Dendritic cell treated with granulocyte-macrophage colony-stimulating factor and Interleukin-4, amounts not matched to agents 40 ng/mL and 50 ng/mL, for 4 days (primary cell): Measurements from ENCODE around the gene SDS.

Experiments
- H3K27ac Mint-ChIP-seq: one replicate; pipeline ENCODE4 v1.8.0; 2022; ENCODE audit warnings: mild to moderate bottlenecking, mixed read lengths
- H3K27me3 Mint-ChIP-seq: one replicate; pipeline ENCODE4 v1.8.0; 2022; ENCODE audit warnings: mild to moderate bottlenecking, mixed read lengths
- H3K36me3 Mint-ChIP-seq: one replicate; pipeline ENCODE4 v1.8.0; 2022; ENCODE audit warnings: low read depth, mixed read lengths
- H3K4me1 Mint-ChIP-seq: one replicate; pipeline ENCODE4 v1.8.0; 2022; ENCODE audit warnings: low read depth, mixed read lengths
- H3K4me3 Mint-ChIP-seq: one replicate; pipeline ENCODE4 v1.8.0; 2022; ENCODE audit warnings: mild to moderate bottlenecking, moderate library complexity, mixed read lengths
- H3K9me3 Mint-ChIP-seq: one replicate; pipeline ENCODE4 v1.8.0; 2022; ENCODE audit warnings: mixed read lengths
- intact Hi-C: fragments of 100-400 bp; cut with micrococcal nuclease; formaldehyde crosslinking; loops from one replicate; pipeline ENCODE4 v1.15.0; 2022

SDS gene

GRCh38 chr12:113388351-113388750, 15.3 kb downstream of the SDS start:
- H3K36me3 Mint-ChIP-seq: peaks cover 7% of the 10 kb centered on the region
- H3K27ac Mint-ChIP-seq: no peak overlapping the region
- intact Hi-C loops: no loop called here
- no peaks in the 10 kb centered on the region for H3K27me3 Mint-ChIP-seq
- H3K4me1 Mint-ChIP-seq: no peaks in the 10 kb centered on the region
- no peak overlapping the region for H3K4me3 Mint-ChIP-seq
- no peaks in the 10 kb centered on the region for H3K9me3 Mint-ChIP-seq

- intact Hi-C loops: no loop called here
- H3K9me3 Mint-ChIP-seq: no peaks in the 10 kb centered on the region
These were observed 16.1 kb downstream of the SDS start for GRCh38 chr12:113387631-113388030.

GRCh38 chr12:113386866-113387566, 16.7 kb downstream of the SDS start:
- H3K27ac Mint-ChIP-seq: no peak overlapping the region
- no peaks in the 10 kb centered on the region for H3K27me3 Mint-ChIP-seq
- H3K9me3 Mint-ChIP-seq: no peaks in the 10 kb centered on the region
- intact Hi-C loops: no loop called here
- H3K4me1 Mint-ChIP-seq: no peaks in the 10 kb centered on the region
- no peaks in the 10 kb centered on the region for H3K36me3 Mint-ChIP-seq
- no peak overlapping the region for H3K4me3 Mint-ChIP-seq

More at GRCh38 chr12:113387631-113388030, 16.1 kb downstream of the SDS start:
- Mint-ChIP-seq H3K4me3 (no peak overlapping the region), H3K4me1 (no peaks in the 10 kb centered on the region), H3K27ac (no peak overlapping the region), H3K27me3 (no peaks in the 10 kb centered on the region), H3K36me3 (peaks cover 3% of the 10 kb centered on the region)

- H3K27me3 Mint-ChIP-seq: no peaks in the 10 kb centered on the region
These were observed 18.3 kb downstream of the SDS start for GRCh38 chr12:113385282-113385882.

GRCh38 chr12:113384778-113385177, 18.9 kb downstream of the SDS start:
- Mint-ChIP-seq H3K27ac (no peak overlapping the region), H3K9me3 (no peaks in the 10 kb centered on the region), H3K27me3 (no peaks in the 10 kb centered on the region), H3K4me3 (no peak overlapping the region), H3K36me3 (no peaks in the 10 kb centered on the region), H3K4me1 (no peaks in the 10 kb centered on the region)
- intact Hi-C loops: no loop called here

More at GRCh38 chr12:113385282-113385882, 18.3 kb downstream of the SDS start:
- Mint-ChIP-seq H3K4me1 (no peaks in the 10 kb centered on the region), H3K36me3 (no peaks in the 10 kb centered on the region), H3K4me3 (no peak overlapping the region), H3K27ac (no peak overlapping the region), H3K9me3 (no peaks in the 10 kb centered on the region)
- intact Hi-C loops: no loop called here

- H3K27me3 Mint-ChIP-seq: no peaks in the 10 kb centered on the region
- no peaks in the 10 kb centered on the region for H3K4me1 Mint-ChIP-seq
- no peak overlapping the region for H3K4me3 Mint-ChIP-seq
- H3K27ac Mint-ChIP-seq: no peak overlapping the region
- H3K9me3 Mint-ChIP-seq: no peaks in the 10 kb centered on the region
- no peaks in the 10 kb centered on the region for H3K36me3 Mint-ChIP-seq
- intact Hi-C loops: no loop called here
These were observed 21.5 kb downstream of the SDS start for GRCh38 chr12:113382206-113382605.

GRCh38 chr12:113381220-113381619, 22.5 kb downstream of the SDS start:
- Mint-ChIP-seq H3K27ac (no peak overlapping the region), H3K27me3 (no peaks in the 10 kb centered on the region), H3K9me3 (no peaks in the 10 kb centered on the region), H3K4me3 (no peak overlapping the region), H3K36me3 (no peaks in the 10 kb centered on the region), H3K4me1 (no peaks in the 10 kb centered on the region)
- intact Hi-C loops: no loop called here

GRCh38 chr12:113378291-113378690, 25.4 kb downstream of the SDS start:
- Mint-ChIP-seq H3K36me3 (no peaks in the 10 kb centered on the region), H3K9me3 (no peaks in the 10 kb centered on the region), H3K27me3 (no peaks in the 10 kb centered on the region), H3K4me3 (no peak overlapping the region), H3K27ac (no peak overlapping the region), H3K4me1 (no peaks in the 10 kb centered on the region)
- intact Hi-C loops: loop anchor here (5.0 kb wide), 1 partner anchor 66 kb away; no protein-coding TSS in a partner anchor

- Mint-ChIP-seq H3K9me3 (no peaks in the 10 kb centered on the region), H3K36me3 (no peaks in the 10 kb centered on the region), H3K4me1 (peaks cover 9% of the 10 kb centered on the region), H3K27me3 (no peaks in the 10 kb centered on the region), H3K27ac (no peak overlapping the region), H3K4me3 (no peak overlapping the region)
- intact Hi-C loops: loop anchor here (5.0 kb wide), 1 partner anchor 63 kb away; no protein-coding TSS in a partner anchor
These were observed 28.8 kb downstream of the SDS start for GRCh38 chr12:113374823-113375428.

GRCh38 chr12:113373969-113374368, 29.7 kb downstream of the SDS start:
- H3K36me3 Mint-ChIP-seq: no peaks in the 10 kb centered on the region
- H3K4me3 Mint-ChIP-seq: no peak overlapping the region
- H3K9me3 Mint-ChIP-seq: no peaks in the 10 kb centered on the region
- H3K27me3 Mint-ChIP-seq: no peaks in the 10 kb centered on the region
- H3K4me1 Mint-ChIP-seq: peaks cover 19% of the 10 kb centered on the region
- intact Hi-C loops: no loop called here
- H3K27ac Mint-ChIP-seq: no peak overlapping the region

- H3K4me3 Mint-ChIP-seq: no peak overlapping the region
- intact Hi-C loops: no loop called here
- no peaks in the 10 kb centered on the region for H3K36me3 Mint-ChIP-seq
- peaks cover 24% of the 10 kb centered on the region for H3K4me1 Mint-ChIP-seq
- H3K27me3 Mint-ChIP-seq: no peaks in the 10 kb centered on the region
- no peaks in the 10 kb centered on the region for H3K9me3 Mint-ChIP-seq
- H3K27ac Mint-ChIP-seq: no peak overlapping the region
These were observed 30.2 kb downstream of the SDS start for GRCh38 chr12:113373440-113373839.

GRCh38 chr12:113372371-113372770, 31.3 kb downstream of the SDS start:
- H3K27ac Mint-ChIP-seq: no peak overlapping the region
- H3K36me3 Mint-ChIP-seq: no peaks in the 10 kb centered on the region
- no peaks in the 10 kb centered on the region for H3K9me3 Mint-ChIP-seq
- intact Hi-C loops: no loop called here
- no peak overlapping the region for H3K4me3 Mint-ChIP-seq
- H3K4me1 Mint-ChIP-seq: peaks cover 34% of the 10 kb centered on the region
- H3K27me3 Mint-ChIP-seq: no peaks in the 10 kb centered on the region

GRCh38 chr12:113371808-113372207, 31.9 kb downstream of the SDS start:
- no peak overlapping the region for H3K4me3 Mint-ChIP-seq
- no peaks in the 10 kb centered on the region for H3K36me3 Mint-ChIP-seq
- no peaks in the 10 kb centered on the region for H3K27me3 Mint-ChIP-seq
- no peaks in the 10 kb centered on the region for H3K9me3 Mint-ChIP-seq
- intact Hi-C loops: no loop called here
- H3K4me1 Mint-ChIP-seq: peaks cover 36% of the 10 kb centered on the region
- H3K27ac Mint-ChIP-seq: no peak overlapping the region

- intact Hi-C loops: no loop called here
- Mint-ChIP-seq H3K9me3 (no peaks in the 10 kb centered on the region), H3K4me3 (no peak overlapping the region), H3K27ac (peak overlapping the region; percentile 41), H3K36me3 (no peaks in the 10 kb centered on the region), H3K4me1 (peaks cover 39% of the 10 kb centered on the region), H3K27me3 (no peaks in the 10 kb centered on the region)
These were observed 32.6 kb downstream of the SDS start for GRCh38 chr12:113370923-113371682.
